IPS-18c (cell line): ENCODE measurements around the gene ZNF839.

ENCODE experiments used
- H3K4me3 ChIP-seq: 2 replicates; pipeline ENCODE4 v1.7.0; 2013; ENCODE audit warnings: low read depth, mild to moderate bottlenecking, low read length, moderate library complexity; ENCODE audit not compliant: insufficient read depth
- H3K9me3 ChIP-seq: one replicate; pipeline ENCODE4 v1.6.1; 2013; ENCODE audit warnings: mild to moderate bottlenecking, low read length, moderate library complexity; ENCODE audit not compliant: control insufficient read depth, insufficient read depth

Gene ZNF839

DNA sequence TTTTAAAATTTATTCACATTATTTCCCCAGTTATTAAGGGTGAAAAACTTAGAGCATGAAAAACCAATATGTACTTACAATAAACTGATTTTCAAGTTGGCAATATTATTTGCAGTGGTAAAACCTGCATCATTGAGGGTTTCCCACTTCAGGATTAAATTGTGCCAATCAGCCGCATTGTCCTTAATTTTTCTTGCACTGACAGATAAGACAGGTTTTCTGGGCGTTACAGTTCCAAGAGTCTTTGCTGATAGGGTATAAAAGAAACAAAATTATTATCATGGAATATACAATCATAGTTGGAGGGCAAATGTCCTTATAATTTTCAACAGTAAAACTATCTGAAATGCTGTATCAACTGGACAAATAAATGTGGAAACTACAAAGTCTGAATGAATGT lies 39.8 kb downstream of the ZNF839 start:
- no peaks in the 10 kb centered on the region for H3K9me3 ChIP-seq
- H3K4me3 ChIP-seq: no peak overlapping the region

DNA sequence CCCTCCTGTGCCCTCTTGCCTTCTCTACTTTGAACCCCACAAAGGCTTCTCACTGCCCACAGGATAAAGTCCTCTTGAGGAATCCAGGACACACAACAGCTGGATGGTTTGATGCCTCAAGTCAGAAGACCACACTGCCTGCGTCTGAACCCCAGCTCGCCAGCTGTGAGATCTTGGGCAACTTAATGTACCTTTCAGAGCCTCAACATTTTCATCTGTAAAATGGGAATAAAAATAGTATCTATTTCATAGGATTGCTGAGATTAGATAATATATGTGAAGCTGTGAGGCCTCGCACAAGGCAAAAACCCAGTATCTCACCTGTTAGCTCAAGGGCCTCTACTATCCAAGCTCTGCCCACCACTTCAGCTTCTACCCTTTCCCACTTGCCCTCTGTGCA lies 40.8 kb downstream of the ZNF839 start:
- Histone ChIP-seq H3K9me3 (no peaks in the 10 kb centered on the region), H3K4me3 (no peak overlapping the region)

DNA sequence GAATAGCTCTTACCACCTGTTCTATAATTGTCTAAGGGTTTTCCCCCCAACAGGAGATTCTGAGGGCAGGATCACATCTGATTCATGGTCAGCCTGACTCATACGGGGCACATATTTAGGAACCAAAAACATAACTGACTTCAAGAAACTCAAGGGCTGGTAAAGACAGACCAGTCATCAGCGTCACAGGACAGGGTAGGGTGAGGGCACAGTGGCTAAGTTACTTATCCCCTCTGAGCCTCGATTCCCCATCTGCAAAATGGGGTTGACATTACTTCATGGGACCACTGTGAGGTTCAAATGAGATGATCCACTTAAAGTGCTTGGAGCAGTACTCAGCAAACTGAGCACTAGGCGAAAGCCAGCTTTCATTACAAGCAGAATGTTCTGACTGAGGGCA lies 42.5 kb downstream of the ZNF839 start:
- no peaks in the 10 kb centered on the region for H3K9me3 ChIP-seq

DNA sequence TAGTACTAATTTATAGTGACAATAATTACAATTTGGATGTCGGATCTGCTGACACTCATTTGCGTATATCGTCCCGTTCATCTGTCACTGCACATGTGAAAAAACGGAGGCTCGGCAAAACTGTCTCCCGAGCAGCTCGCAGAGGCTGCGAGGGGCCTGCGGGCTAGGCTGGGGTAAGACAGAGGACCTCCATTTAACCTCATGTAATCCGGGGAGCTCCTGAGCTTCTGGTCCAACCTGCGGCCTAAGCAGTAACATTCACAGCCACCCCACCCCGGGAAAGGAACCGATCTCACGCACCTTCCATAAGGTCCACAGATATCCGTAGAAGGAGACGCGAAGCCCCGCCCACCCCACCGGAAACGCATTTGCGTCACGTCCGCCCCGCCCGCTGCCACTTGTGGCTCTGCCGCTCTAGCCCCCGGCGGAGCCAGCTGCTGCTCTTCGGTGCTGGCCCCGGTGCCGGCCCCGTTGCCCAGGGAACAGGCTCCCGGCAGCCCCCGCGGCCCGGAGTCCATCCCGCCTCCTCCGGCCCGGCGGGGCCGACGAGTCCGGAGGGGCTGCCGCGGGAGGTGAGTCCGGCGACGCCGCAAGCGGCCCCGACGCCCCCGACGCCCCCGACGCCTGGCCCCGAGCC lies 43.1 kb downstream of the ZNF839 start, which contains the start of the genes CINP and TECPR2:
Gene CINP, minus strand, starts transcription at position 346 of the 637 bp plus-strand sequence. Its CDS starts 39 bp downstream, at position 307.
Gene TECPR2, plus strand, starts transcription at position 397 of the 637 bp plus-strand sequence. CDS start 13,781 bp downstream, outside the sequence.
- no peaks in the 10 kb centered on the region for H3K9me3 ChIP-seq
- peak within 1 kb of the TSS; percentile 58 for H3K4me3 ChIP-seq

More for the DNA sequence above, 42.5 kb downstream of the ZNF839 start:
- H3K4me3 ChIP-seq: peak overlapping the region; percentile 58

DNA sequence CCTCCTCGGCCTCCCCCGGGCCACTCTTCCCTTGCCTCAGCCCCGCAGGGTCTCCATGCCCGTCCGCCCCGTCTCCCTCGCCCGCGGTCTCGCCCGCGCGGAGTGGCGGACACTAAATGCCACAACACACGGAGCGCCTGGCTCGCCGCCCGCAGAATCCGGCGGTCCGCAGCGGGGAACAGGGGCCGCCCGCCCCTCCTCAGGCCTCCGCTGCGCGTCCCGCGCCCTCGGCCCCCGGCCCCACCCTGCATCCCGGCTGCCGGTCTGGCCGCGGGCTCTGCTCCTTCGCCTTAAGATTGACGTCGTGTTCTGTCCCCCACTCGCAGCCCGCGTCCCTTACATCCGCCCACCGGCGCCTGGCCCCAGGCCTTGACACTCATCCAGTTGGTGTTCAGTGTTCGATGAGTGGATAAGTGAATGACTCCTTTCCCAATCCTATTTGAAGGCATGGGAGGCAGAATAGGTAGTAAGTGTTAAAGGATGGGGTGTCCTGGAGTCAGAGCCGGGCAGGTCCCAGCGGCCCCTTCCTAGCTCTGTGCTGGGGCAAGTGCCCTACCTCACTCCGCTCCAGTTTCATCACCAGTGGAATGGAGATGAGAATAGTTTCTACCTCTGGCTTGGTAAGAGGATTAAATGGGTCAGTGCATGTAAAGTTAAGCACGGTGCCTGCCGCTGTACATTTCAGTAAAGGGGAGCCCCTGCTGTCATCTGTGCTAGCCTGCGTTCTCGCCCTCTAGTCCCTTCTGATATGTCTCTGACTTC lies 43.8 kb downstream of the ZNF839 start:
- Histone ChIP-seq H3K4me3 (peak overlapping the region; percentile 58), H3K9me3 (no peaks in the 10 kb centered on the region)

DNA sequence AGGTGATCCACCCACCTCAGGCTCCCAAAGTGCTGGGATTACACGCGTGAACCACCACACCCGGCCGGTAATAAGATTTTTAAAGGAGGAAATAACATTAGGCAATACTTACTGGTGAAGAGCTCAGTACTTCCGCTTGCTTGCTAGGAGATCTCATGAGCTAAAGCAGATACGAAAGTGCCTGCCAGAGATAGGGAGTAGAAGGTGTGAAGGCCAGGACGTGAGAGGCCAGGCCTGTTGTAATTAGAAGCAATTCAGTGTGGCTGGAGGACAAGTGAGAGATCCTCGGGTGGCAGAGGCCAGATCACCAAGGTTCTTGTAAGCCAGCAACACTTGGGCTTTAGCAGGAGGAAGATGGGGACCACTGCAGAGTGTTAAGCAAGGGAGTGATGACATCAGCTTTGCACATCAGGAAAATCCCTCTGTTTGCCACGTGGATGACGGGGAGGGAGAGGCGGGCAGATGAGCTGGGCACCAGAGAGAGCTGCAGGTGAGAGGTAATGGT lies 50.8 kb downstream of the ZNF839 start:
- H3K9me3 ChIP-seq: no peaks in the 10 kb centered on the region
- no peak overlapping the region for H3K4me3 ChIP-seq

DNA sequence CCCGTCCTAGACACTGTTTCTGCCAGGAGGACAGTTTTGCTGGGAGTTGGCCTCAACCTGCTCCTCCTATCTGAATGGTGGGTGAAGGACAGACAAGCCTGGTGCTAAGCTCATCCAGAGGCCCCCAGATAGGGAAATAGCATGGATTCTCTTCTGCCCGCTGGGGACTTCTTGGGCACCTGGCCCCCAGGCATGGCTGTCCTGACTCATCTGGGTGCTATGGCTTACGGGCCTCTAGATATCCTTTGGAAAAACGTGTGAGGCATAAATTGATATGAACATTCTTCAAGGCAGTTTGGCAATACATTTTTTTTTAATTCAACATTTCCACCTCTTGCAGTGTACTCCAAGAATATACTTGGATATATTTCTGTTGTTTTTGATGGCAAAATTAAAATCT lies 51.8 kb downstream of the ZNF839 start:
- Histone ChIP-seq H3K9me3 (no peaks in the 10 kb centered on the region), H3K4me3 (no peak overlapping the region)

DNA sequence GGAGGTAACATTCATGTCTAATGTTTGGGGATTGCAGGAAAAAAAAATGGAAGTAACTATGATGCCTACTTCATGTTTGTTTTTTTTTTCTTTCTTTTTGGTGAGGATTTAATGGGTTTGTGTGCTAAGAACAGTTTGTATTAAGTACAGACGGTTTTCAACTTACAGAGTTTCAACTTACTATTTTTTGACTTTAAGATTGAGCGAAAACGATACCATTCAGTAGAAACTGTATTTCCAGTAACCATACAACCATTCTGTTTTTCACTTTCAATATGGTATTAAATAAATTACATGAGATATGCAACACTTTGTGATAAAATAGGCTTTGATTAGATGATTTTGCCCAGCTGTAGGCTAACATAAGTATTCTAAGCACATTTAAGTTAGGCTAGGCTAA lies 53.6 kb downstream of the ZNF839 start:
- no peak overlapping the region for H3K4me3 ChIP-seq

DNA sequence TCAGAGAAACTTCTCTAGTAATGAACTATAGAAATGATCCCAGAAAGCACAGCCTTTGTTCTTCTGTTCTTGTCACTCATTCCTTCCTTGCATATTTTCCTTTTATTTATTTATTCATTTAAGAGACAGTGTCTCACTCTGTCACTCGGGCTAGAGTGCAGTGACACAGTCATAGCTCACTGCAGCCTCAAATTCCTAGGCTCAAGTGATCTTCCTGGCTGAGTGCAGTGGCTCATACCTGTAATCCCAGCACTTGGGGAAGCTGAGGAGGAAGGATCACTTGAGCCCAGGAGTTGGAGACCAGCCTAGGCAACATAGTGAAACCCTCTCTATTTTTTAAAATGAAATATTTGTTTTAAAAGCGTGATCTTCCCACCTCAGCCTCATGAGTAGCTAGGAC lies 54.7 kb downstream of the ZNF839 start:
- Histone ChIP-seq H3K4me3 (no peak overlapping the region), H3K9me3 (no peaks in the 10 kb centered on the region)

More for the DNA sequence above, 53.6 kb downstream of the ZNF839 start:
- H3K9me3 ChIP-seq: no peaks in the 10 kb centered on the region

DNA sequence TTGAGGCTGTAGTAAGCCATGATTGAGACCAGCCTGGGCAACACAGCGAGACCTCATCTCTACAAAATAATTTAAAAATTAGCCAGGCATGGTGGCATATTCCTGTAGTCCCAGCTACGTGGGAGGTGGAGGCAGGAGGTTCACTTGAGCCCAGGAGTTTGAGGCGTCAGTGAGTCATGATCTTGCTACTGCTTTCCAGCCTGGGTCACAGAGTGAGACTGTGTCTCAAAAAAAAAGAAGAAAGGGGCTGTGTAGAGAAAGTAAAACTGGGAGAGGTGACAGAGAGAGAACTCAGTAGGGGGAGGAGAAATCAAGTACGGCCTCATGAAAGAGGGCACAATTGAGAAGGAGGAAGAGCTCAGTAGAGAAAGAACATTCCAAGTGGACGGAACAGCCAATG lies 55.6 kb downstream of the ZNF839 start:
- no peak overlapping the region for H3K4me3 ChIP-seq
- H3K9me3 ChIP-seq: no peaks in the 10 kb centered on the region

DNA sequence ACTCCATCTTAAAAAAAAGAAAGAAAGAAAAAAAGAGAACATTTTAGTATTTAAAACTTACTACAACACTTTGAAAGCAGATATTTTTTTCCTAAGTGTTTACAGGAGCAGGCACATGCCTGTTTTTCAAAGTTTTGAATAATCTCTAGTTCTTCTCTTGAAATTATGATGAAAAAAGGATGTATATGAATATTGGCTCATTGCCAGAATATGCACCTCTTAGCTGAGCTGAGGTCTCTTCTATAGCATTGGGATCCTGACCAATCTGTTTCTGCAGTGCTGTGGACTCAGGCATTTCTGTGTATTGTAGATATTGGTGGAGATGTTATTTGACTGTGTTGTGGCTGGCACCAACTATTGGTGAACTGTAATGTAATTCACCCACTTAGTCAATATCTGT lies 58.1 kb downstream of the ZNF839 start:
- Histone ChIP-seq H3K4me3 (no peak overlapping the region), H3K9me3 (no peaks in the 10 kb centered on the region)

DNA sequence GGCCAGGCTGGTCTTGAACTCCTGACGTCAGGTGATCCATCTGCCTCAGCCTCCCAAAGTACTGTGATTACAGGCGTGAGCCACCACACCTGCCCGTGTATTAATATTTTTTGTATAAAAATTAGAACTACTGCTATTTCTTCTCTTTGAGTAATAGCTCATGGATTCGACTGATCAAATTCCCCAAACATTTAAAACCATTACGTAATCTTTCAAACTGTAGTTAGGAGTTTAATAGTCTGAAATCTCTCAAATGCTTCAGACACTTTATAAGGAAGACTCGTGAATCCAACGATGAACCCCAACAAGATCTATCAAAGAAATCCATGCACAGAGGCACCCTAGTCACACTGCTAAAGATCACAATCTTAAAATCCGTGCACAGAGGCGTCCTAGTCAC lies 59.3 kb downstream of the ZNF839 start:
- Histone ChIP-seq H3K4me3 (no peak overlapping the region), H3K9me3 (no peaks in the 10 kb centered on the region)

DNA sequence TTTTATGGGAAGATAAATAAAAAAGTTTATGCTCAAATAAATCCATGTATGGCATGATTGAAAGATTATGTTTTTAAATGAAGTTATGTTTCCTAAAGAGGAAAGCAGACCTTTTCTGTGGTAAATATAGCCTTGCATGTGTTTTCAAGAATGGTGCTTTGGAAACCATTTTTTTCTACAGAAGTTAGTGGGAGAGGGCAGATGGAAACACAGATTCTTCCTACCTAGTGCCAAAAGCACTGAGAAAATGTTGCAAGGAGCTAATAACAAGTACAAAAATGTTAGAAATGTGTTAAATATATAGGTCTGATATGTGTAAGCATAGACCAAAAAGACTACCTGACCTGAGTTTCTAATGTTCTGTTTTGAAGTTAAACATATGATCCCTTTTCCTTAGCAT lies 67.5 kb downstream of the ZNF839 start:
- no peak overlapping the region for H3K4me3 ChIP-seq
- no peaks in the 10 kb centered on the region for H3K9me3 ChIP-seq

DNA sequence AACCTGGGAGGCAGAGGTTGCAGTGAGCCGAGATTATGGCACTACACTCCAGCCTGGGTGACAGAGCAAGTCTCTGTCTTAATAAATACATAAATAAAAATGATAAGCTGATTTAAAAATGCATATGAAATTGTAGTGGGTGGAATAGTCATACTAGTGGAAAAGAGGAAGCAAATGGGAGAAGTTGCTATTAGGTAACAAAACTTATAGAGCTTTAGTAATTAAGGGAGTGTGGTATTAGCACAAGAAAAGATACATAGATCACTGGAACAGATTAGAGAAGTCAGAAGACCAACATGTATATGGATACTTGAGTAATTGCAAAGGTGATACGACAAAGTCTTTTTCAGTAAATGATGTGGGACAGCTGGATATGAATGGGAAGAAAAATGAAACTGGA lies 69.7 kb downstream of the ZNF839 start:
- H3K9me3 ChIP-seq: no peaks in the 10 kb centered on the region

DNA sequence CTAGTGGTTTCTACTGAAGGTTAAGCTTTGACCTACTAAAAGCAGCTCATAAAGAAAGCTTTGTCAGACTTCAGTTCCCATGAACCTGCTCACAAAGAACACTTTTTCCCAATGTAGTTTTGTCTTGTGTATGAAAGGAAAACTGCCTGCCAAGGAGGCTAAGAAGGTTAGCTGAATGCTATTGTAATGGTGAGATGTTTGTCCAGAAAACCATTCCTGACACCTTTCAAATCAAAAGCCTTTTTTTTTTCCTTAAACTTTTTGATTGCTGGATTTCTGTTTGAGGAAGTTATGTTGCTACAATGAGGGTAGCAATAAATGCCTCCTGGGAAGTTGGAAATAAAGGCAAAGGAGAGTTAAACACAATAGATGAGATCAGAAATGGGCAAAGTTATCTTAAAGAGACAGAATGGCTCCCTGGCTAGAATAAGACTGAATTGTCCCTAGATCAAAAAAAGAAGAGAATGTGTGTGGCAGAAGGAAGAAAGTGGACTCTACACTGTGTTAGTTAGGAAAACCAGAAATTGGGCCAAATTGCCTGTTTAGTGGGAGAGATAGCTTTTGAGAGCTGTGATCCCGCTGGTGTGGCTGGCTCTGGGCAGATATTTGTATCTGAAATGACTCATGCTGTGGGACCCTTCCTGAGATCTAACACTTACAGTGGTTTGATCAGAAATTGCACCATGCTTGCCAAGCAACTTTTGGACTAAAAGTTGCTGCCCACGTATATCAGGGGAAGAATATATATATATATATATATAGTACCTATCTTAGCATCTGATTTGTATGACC lies 70.7 kb downstream of the ZNF839 start:
- Histone ChIP-seq H3K4me3 (no peak overlapping the region), H3K9me3 (no peaks in the 10 kb centered on the region)

More for the DNA sequence above, 69.7 kb downstream of the ZNF839 start:
- no peak overlapping the region for H3K4me3 ChIP-seq
